ENCODE results near the gene LIMK2.
"Not testable (repeated sequence)": the region's sequence is repeated elsewhere in the genome, so short reads cannot be mapped to it uniquely, and the experiment has no call there.

LIMK2 gene

GRCh38 chr22:31229402-31230079 is 17.4 kb downstream of the LIMK2 start:
- Mint-ChIP-seq H3K27me3 (no peaks in the 10 kb centered on the region), H3K27ac (peak overlapping the region; percentile 89), H3K4me1 (ENCODE audit: low read depth) (peaks cover 32% of the 10 kb centered on the region), H3K9me3 (ENCODE audit: low read depth) (no peaks in the 10 kb centered on the region), H3K36me3 (peaks cover 4% of the 10 kb centered on the region), H3K4me3 (peak overlapping the region; percentile 44)

GRCh38 chr22:31230155-31230870 is 18.2 kb downstream of the LIMK2 start:
- Mint-ChIP-seq H3K4me3 (peak overlapping the region; percentile 44), H3K36me3 (peaks cover 6% of the 10 kb centered on the region), H3K27me3 (no peaks in the 10 kb centered on the region), H3K4me1 (ENCODE audit: low read depth) (peaks cover 37% of the 10 kb centered on the region), H3K9me3 (ENCODE audit: low read depth) (no peaks in the 10 kb centered on the region), H3K27ac (peak overlapping the region; percentile 89)

- peaks cover 6% of the 10 kb centered on the region for H3K36me3 Mint-ChIP-seq
- H3K4me1 Mint-ChIP-seq (ENCODE audit: low read depth), result peaks cover 37% of the 10 kb centered on the region
- H3K9me3 Mint-ChIP-seq (ENCODE audit: low read depth), result no peaks in the 10 kb centered on the region
- peak overlapping the region; percentile 34 for H3K27ac Mint-ChIP-seq
- no peaks in the 10 kb centered on the region for H3K27me3 Mint-ChIP-seq
- no peak overlapping the region for H3K4me3 Mint-ChIP-seq
These were observed 18.9 kb downstream of the LIMK2 start for GRCh38 chr22:31230871-31231621.

GRCh38 chr22:31233001-31233400 is 20.9 kb downstream of the LIMK2 start:
- Mint-ChIP-seq H3K27me3 (no peaks in the 10 kb centered on the region), H3K27ac (no peak overlapping the region), H3K36me3 (peaks cover 6% of the 10 kb centered on the region), H3K4me1 (ENCODE audit: low read depth) (peaks cover 37% of the 10 kb centered on the region), H3K4me3 (no peak overlapping the region), H3K9me3 (ENCODE audit: low read depth) (no peaks in the 10 kb centered on the region)

GRCh38 chr22:31235081-31235480 is 23.0 kb downstream of the LIMK2 start:
- Mint-ChIP-seq H3K36me3 (peaks cover 6% of the 10 kb centered on the region), H3K4me3 (no peak overlapping the region), H3K4me1 (ENCODE audit: low read depth) (peaks cover 23% of the 10 kb centered on the region), H3K27ac (no peak overlapping the region), H3K27me3 (no peaks in the 10 kb centered on the region), H3K9me3 (ENCODE audit: low read depth) (no peaks in the 10 kb centered on the region)

- H3K27me3 Mint-ChIP-seq; H3K36me3 Mint-ChIP-seq; H3K9me3 Mint-ChIP-seq (ENCODE audit: low read depth); H3K27ac Mint-ChIP-seq; H3K4me3 Mint-ChIP-seq: not testable (repeated sequence)
- peaks cover 14% of the 10 kb centered on the region for H3K4me1 Mint-ChIP-seq (ENCODE audit: low read depth)
These were observed 23.9 kb downstream of the LIMK2 start for GRCh38 chr22:31236044-31236443.

GRCh38 chr22:31238057-31238456 is 26.0 kb downstream of the LIMK2 start:
- Mint-ChIP-seq H3K27me3 (no peaks in the 10 kb centered on the region), H3K36me3 (peaks cover 8% of the 10 kb centered on the region), H3K4me3 (no peak overlapping the region), H3K4me1 (ENCODE audit: low read depth) (peaks cover 7% of the 10 kb centered on the region), H3K27ac (no peak overlapping the region), H3K9me3 (ENCODE audit: low read depth) (no peaks in the 10 kb centered on the region)

GRCh38 chr22:31239771-31240370 is 27.8 kb downstream of the LIMK2 start:
- Mint-ChIP-seq H3K36me3 (peaks cover 2% of the 10 kb centered on the region), H3K27ac (no peak overlapping the region), H3K4me3 (no peak overlapping the region), H3K9me3 (ENCODE audit: low read depth) (no peaks in the 10 kb centered on the region), H3K4me1 (ENCODE audit: low read depth) (peaks cover 8% of the 10 kb centered on the region), H3K27me3 (no peaks in the 10 kb centered on the region)

GRCh38 chr22:31241200-31241599 is 29.1 kb downstream of the LIMK2 start:
- peaks cover 8% of the 10 kb centered on the region for H3K4me1 Mint-ChIP-seq (ENCODE audit: low read depth)
- H3K4me3 Mint-ChIP-seq, result no peak overlapping the region
- peaks cover 2% of the 10 kb centered on the region for H3K36me3 Mint-ChIP-seq
- H3K27ac Mint-ChIP-seq, result no peak overlapping the region
- no peaks in the 10 kb centered on the region for H3K9me3 Mint-ChIP-seq (ENCODE audit: low read depth)
- H3K27me3 Mint-ChIP-seq, result no peaks in the 10 kb centered on the region

GRCh38 chr22:31241936-31242335 is 29.8 kb downstream of the LIMK2 start:
- no peaks in the 10 kb centered on the region for H3K27me3 Mint-ChIP-seq
- H3K36me3 Mint-ChIP-seq, result peaks cover 2% of the 10 kb centered on the region
- no peaks in the 10 kb centered on the region for H3K9me3 Mint-ChIP-seq (ENCODE audit: low read depth)
- H3K4me1 Mint-ChIP-seq (ENCODE audit: low read depth), result peaks cover 11% of the 10 kb centered on the region
- no peak overlapping the region for H3K4me3 Mint-ChIP-seq
- no peak overlapping the region for H3K27ac Mint-ChIP-seq

GRCh38 chr22:31243339-31244045 is 31.4 kb downstream of the LIMK2 start:
- no peak overlapping the region for H3K27ac Mint-ChIP-seq
- peaks cover 2% of the 10 kb centered on the region for H3K36me3 Mint-ChIP-seq
- no peaks in the 10 kb centered on the region for H3K9me3 Mint-ChIP-seq (ENCODE audit: low read depth)
- peaks cover 20% of the 10 kb centered on the region for H3K4me1 Mint-ChIP-seq (ENCODE audit: low read depth)
- no peaks in the 10 kb centered on the region for H3K27me3 Mint-ChIP-seq
- H3K4me3 Mint-ChIP-seq, result no peak overlapping the region

GRCh38 chr22:31244046-31244942 is 32.2 kb downstream of the LIMK2 start:
- Mint-ChIP-seq H3K4me1 (ENCODE audit: low read depth) (peaks cover 22% of the 10 kb centered on the region), H3K4me3 (no peak overlapping the region), H3K27ac (no peak overlapping the region), H3K36me3 (peaks cover 2% of the 10 kb centered on the region), H3K9me3 (ENCODE audit: low read depth) (no peaks in the 10 kb centered on the region), H3K27me3 (no peaks in the 10 kb centered on the region)

GRCh38 chr22:31244943-31245451 is 32.9 kb downstream of the LIMK2 start:
- Mint-ChIP-seq H3K27me3 (no peaks in the 10 kb centered on the region), H3K4me3 (no peak overlapping the region), H3K9me3 (ENCODE audit: low read depth) (no peaks in the 10 kb centered on the region), H3K36me3 (peaks cover 2% of the 10 kb centered on the region), H3K27ac (no peak overlapping the region), H3K4me1 (ENCODE audit: low read depth) (peaks cover 22% of the 10 kb centered on the region)

Data from activated naive CD8-positive, alpha-beta T cell (primary cell).